Stomach (tissue), 9 donors: ENCODE data around the gene OR52W1. TPM values are rescaled to one million over a fixed set of nuclear protein-coding genes. Genes with fewer than 3 reads are reported as not detected.

ENCODE experiments used
- DNase-seq, 2 donors: peaks; one replicate each; pipeline versions ENCODE4 v3.0.0 to v3.0.0-alpha.2; 2013 to 2019
- H3K27ac ChIP-seq, 5 donors: fragments of 200-600 bp in 4 of 5; sonication (generic) in 4 of 5; one replicate each; pipeline ENCODE4 v1.5.1; 2013 to 2019; ENCODE audit warnings: mild to moderate bottlenecking in 1 of 5, moderate library complexity in 1 of 5
- H3K27me3 ChIP-seq, 3 donors: fragments of 200-600 bp; sonication (generic); one replicate each; pipeline ENCODE4 v1.5.1; 2017 to 2019; ENCODE audit warnings: mixed run types in 1 of 3
- H3K36me3 ChIP-seq, 4 donors: fragments of 200-600 bp; sonication (generic); 1 replicate in 3 of 4; 2 replicates in 1 of 4; pipeline ENCODE4 v1.5.1; 2016 to 2019
- H3K4me1 ChIP-seq, 4 donors: fragments of 200-600 bp; sonication (generic); one replicate each; pipeline ENCODE4 v1.5.1; 2016 to 2019
- H3K4me3 ChIP-seq, 4 donors: fragments of 200-600 bp; sonication (generic) in 3 of 4; one replicate each; pipeline ENCODE4 v1.5.1; 2016 to 2019; ENCODE audit warnings: mild to moderate bottlenecking in 1 of 4
- H3K9me3 ChIP-seq, 4 donors: fragments of 200-600 bp; sonication (generic); one replicate each; pipeline ENCODE4 v1.5.1; 2016 to 2019
- CTCF ChIP-seq, 7 experiments: fragments of 450-650 bp in 4 of 7; fragments of 200-600 bp in 3 of 7; sonication (generic) in 3 of 7; IDR thresholded peaks; one replicate each; pipeline ENCODE4 v1.5.1; 2016 to 2019; ENCODE audit warnings: antibody characterized with exemption in 7 of 7, control low read depth in 2 of 7, mild to moderate bottlenecking in 1 of 7
- EP300 ChIP-seq: sonication (generic); formaldehyde crosslinking; IDR thresholded peaks from one replicate; pipeline ENCODE4 v1.6.1; 2017; ENCODE audit warnings: antibody characterized with exemption
- POLR2A ChIP-seq, 4 donors: fragments of 450-650 bp; IDR thresholded peaks; one replicate each; pipeline ENCODE4 v1.6.1; 2016; ENCODE audit warnings: antibody characterized with exemption in 4 of 4, control low read depth in 2 of 4, mild to moderate bottlenecking in 1 of 4, moderate library complexity in 1 of 4
- POLR2AphosphoS5 ChIP-seq, 3 donors: sonication (generic); formaldehyde crosslinking; IDR thresholded peaks; one replicate each; pipeline ENCODE4 v1.6.1; 2016; ENCODE audit warnings: antibody characterized with exemption in 3 of 3
- WGBS, 5 donors: extraction: QIAGEN DNeasy Blood & Tissue Kit in 3 of 5; methylation state at CpG; one replicate each; pipeline versions ENCODE4 v1.1.5 to v1.1.7; 2013 to 2018; 5-methylcytosine and 5-hydroxymethylcytosine counted together
- intact Hi-C: fragments of 100-400 bp; cut with DNase I; formaldehyde crosslinking; loops from one replicate; pipeline ENCODE4 v1.15.1; 2023; ENCODE audit warnings: low total_unique reads
- polyA plus RNA-seq, 3 donors: library from polyadenylated mRNA; stranded (reverse); fragments of 200-250 nt; gene quantifications; one replicate each; pipeline ENCODE4 v1.2.3, GENCODE V29; 2013
- total RNA-seq, 5 donors: library from RNA; depleted of rRNA; stranded (reverse); fragments of >200 nt; gene quantifications; one replicate each; pipeline versions ENCODE4 v1.1.0 to v1.2.3, GENCODE V29; 2014 to 2016
- donor health status: healthy with polysubstance abuse.
- donor health status: Bipolar disorder and iron deficiency.
- donor health status: healthy.

OR52W1 gene
- total and polyA plus RNA-seq, 8 donors, result not detected

DNA sequence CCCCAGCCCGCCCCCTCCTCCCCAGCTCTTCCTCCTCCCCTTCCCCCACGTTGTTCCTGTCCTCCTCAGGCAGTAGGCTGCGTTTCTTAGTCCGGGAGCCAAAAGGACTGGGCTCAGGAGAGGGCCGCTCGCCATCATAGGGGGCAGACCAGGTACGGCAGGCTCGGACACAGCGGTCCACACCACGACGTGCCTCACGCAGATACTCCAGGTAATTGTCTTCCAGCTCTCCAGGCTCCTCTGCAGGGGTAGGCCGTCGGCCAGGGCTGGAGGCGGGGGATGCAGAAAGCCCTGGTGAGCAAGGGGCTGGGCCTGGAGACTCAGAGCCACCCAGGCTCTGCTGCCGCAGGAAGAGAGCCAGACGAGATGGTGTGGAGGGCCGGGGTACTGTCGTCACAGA is 18.7 kb downstream of the OR52W1 start:
- intact Hi-C loops, result no loop called here
- H3K4me3 ChIP-seq, result no peak overlapping the region
- WGBS, 5 donors, result 83 to 93% (median 90%) methylated on average over 18 to 19 of the region's 19 CpGs
- DNase-seq, result no peak
- no peak for TF ChIP-seq POLR2AphosphoS5 (IDR thresholded peaks at IDR 0.05)
- TF ChIP-seq CTCF (IDR thresholded peaks at IDR 0.05), result no peak
- TF ChIP-seq POLR2A (IDR thresholded peaks at IDR 0.05), result no peak
- TF ChIP-seq EP300, result no peak
- H3K9me3 ChIP-seq, result no peaks in the 10 kb centered on the region
- peaks cover 0 to 9% (median 0%) of the 10 kb centered on the region in 4 donors for H3K4me1 ChIP-seq
- H3K36me3 ChIP-seq, result peaks cover 50 to 100% (median 100%) of the 10 kb centered on the region in 4 donors
- H3K27ac ChIP-seq, result no peak overlapping the region
- H3K27me3 ChIP-seq, result no peaks in the 10 kb centered on the region

- Histone ChIP-seq H3K9me3 (no peaks in the 10 kb centered on the region), H3K27ac (peak overlapping the region in 3 of 5 donors; percentile 21 to 67 (median 40)), H3K4me1 (peaks cover 0 to 9% (median 0%) of the 10 kb centered on the region in 4 donors), H3K36me3 (peaks cover 66 to 100% (median 100%) of the 10 kb centered on the region in 4 donors), H3K27me3 (no peaks in the 10 kb centered on the region), H3K4me3 (no peak overlapping the region)
- DNase-seq, result peak in 1 of 2 donors; percentile 19
- TF ChIP-seq POLR2AphosphoS5 (IDR thresholded peaks at IDR 0.05) (peak in 1 of 3 donors; percentile 24), CTCF (IDR thresholded peaks at IDR 0.05) (no peak), POLR2A (IDR thresholded peaks at IDR 0.05) (no peak)
- intact Hi-C loops, result no loop called here
- WGBS, 5 donors, result 28 to 59% (median 42%) methylated on average over 2 of the region's 2 CpGs
These were observed 20.3 kb downstream of the OR52W1 start for GRCh38 chr11:6219359-6219758.

- Histone ChIP-seq H3K27me3 (no peaks in the 10 kb centered on the region), H3K9me3 (no peaks in the 10 kb centered on the region), H3K27ac (no peak overlapping the region), H3K4me3 (no peak overlapping the region), H3K4me1 (peaks cover 0 to 39% (median 16%) of the 10 kb centered on the region in 4 donors), H3K36me3 (peaks cover 43 to 57% (median 57%) of the 10 kb centered on the region in 4 donors)
- no peak for TF ChIP-seq POLR2AphosphoS5 (IDR thresholded peaks at IDR 0.05)
- TF ChIP-seq EP300, result no peak
- TF ChIP-seq CTCF (IDR thresholded peaks at IDR 0.05), result no peak
- TF ChIP-seq POLR2A (IDR thresholded peaks at IDR 0.05), result no peak
- DNase-seq, result no peak
- 95 to 96% (median 96%) methylated on average over 16 to 17 of the region's 17 CpGs for WGBS, 5 donors
- intact Hi-C loops, result no loop called here
These were observed 24.8 kb downstream of the OR52W1 start for GRCh38 chr11:6223854-6224253.

DNA sequence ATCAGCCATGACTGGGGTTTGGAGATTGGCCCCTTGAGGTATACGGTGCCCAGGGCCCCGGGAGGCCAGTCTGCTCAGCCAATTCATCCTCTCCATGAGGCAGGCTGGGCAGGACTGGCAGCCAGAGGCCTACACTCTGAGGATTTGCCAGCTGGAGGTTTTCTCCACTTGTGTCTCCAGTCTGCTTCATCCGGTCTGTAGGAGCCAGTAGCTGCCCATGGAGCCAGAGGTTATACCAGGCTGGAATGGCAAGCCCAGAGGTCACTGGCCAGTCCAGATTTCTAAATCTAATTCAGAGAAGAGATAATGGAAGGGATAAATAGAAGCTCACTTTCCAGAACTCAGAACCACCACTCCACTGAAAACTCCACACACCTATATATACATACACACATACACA is 25.4 kb downstream of the OR52W1 start:
- Histone ChIP-seq H3K27me3 (no peaks in the 10 kb centered on the region), H3K9me3 (no peaks in the 10 kb centered on the region), H3K4me3 (no peak overlapping the region), H3K4me1 (peaks cover 0 to 43% (median 17%) of the 10 kb centered on the region in 4 donors), H3K36me3 (peaks cover 38 to 52% (median 52%) of the 10 kb centered on the region in 4 donors), H3K27ac (no peak overlapping the region)
- DNase-seq, result no peak
- intact Hi-C loops, result no loop called here
- TF ChIP-seq EP300 (no peak), POLR2AphosphoS5 (IDR thresholded peaks at IDR 0.05) (no peak), CTCF (IDR thresholded peaks at IDR 0.05) (no peak), POLR2A (IDR thresholded peaks at IDR 0.05) (no peak)
- WGBS, 5 donors, result 94 to 100% (median 96%) methylated on average over 3 of the region's 3 CpGs
